Stimulated activated naive CD8-positive, alpha-beta T cell treated with anti-CD3 and anti-CD28 coated beads, Interleukin-15, Interleukin-2, amounts not matched to agents 100 ng/mL and 50 ng/mL, for 24 hours (primary cell): ENCODE results near the gene TUT1.
A peak's percentile ranks its signal among the peaks of the same experiment; 100 is the strongest.

Experiments used
- H3K27ac Mint-ChIP-seq: one replicate; pipeline ENCODE4 v1.8.0; 2021; ENCODE audit warnings: mild to moderate bottlenecking, mixed read lengths
- H3K27me3 Mint-ChIP-seq: one replicate; pipeline ENCODE4 v1.8.0; 2021; ENCODE audit warnings: mixed read lengths
- H3K36me3 Mint-ChIP-seq: one replicate; pipeline ENCODE4 v1.8.0; 2021; ENCODE audit warnings: low read depth, mixed read lengths
- H3K4me1 Mint-ChIP-seq: one replicate; pipeline ENCODE4 v1.8.0; 2021; ENCODE audit warnings: low read depth, mixed read lengths
- H3K4me3 Mint-ChIP-seq: one replicate; pipeline ENCODE4 v1.8.0; 2021; ENCODE audit warnings: mild to moderate bottlenecking, mixed read lengths
- H3K9me3 Mint-ChIP-seq: one replicate; pipeline ENCODE4 v1.8.0; 2021; ENCODE audit warnings: mixed read lengths

Gene TUT1

GRCh38 chr11:62546929-62547625 lies 44.2 kb downstream of the TUT1 start:
- Mint-ChIP-seq H3K4me3 (peak overlapping the region; percentile 66), H3K36me3 (no peaks in the 10 kb centered on the region), H3K27ac (no peak overlapping the region), H3K27me3 (no peaks in the 10 kb centered on the region), H3K9me3 (no peaks in the 10 kb centered on the region), H3K4me1 (peaks cover 81% of the 10 kb centered on the region)

- H3K4me3 Mint-ChIP-seq, result peak within 1 kb of the TSS; percentile 84
- peak within 1 kb of the TSS; percentile 75 for H3K27ac Mint-ChIP-seq
- no peaks in the 10 kb centered on the region for H3K36me3 Mint-ChIP-seq
- no peaks in the 10 kb centered on the region for H3K9me3 Mint-ChIP-seq
- peaks cover 81% of the 10 kb centered on the region for H3K4me1 Mint-ChIP-seq
- H3K27me3 Mint-ChIP-seq, result no peaks in the 10 kb centered on the region
These were observed 44.9 kb downstream of the TUT1 start, which contains the start of gene AHNAK for GRCh38 chr11:62546244-62546928. Gene AHNAK, minus strand, starts transcription at chr11:62546806. Its CDS starts 10,708 bp downstream, at chr11:62536098.

- Mint-ChIP-seq H3K27me3 (no peaks in the 10 kb centered on the region), H3K27ac (peak overlapping the region; percentile 75), H3K4me3 (peak overlapping the region; percentile 84), H3K9me3 (no peaks in the 10 kb centered on the region), H3K4me1 (peaks cover 81% of the 10 kb centered on the region), H3K36me3 (no peaks in the 10 kb centered on the region)
These were observed 45.7 kb downstream of the TUT1 start for GRCh38 chr11:62545437-62546243.

DNA sequence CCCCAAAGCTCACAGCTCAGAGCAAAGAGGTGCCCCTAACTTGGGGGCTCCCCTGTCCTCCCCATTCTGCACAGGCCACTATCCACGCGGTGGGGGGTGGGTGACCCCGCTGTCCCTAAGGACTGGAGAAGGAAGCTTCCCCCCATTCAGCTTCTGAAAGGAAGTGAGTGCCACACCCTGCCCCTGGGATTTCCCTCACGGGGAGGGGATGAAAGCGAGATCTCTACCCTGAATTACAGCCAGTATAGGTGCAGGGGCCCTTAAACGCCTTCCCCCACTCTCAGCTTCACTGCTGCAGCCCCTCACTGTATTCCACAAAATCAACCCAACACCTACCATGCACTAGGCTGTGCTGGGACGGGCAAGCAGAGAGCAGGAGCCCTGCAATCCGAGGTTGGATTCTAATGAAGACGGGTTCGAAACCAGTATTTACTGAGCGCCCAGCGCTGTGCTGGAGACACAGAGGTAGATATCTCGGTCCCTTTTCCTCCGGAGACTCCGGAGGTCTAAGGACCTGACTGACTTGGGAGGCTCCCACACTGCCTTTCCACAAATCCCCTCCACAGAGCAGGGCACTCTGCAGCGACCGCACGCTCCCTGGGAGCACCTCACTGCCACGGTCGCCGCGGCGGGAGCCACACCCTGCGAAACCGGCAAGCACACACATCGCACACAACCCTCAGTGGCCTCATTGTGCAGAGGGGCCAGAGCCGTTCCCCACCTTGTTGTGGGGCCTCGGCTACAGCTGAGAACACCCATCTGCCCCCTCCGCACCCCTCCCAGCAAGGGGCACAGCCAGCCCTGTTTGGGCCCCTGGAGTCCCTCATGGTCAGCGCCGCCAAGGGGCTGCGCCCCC lies 46.5 kb downstream of the TUT1 start:
- Mint-ChIP-seq H3K9me3 (no peaks in the 10 kb centered on the region), H3K27ac (peak overlapping the region; percentile 75), H3K27me3 (no peaks in the 10 kb centered on the region), H3K4me3 (peak overlapping the region; percentile 84), H3K4me1 (peaks cover 82% of the 10 kb centered on the region), H3K36me3 (no peaks in the 10 kb centered on the region)

- Mint-ChIP-seq H3K4me3 (peak overlapping the region; percentile 84), H3K4me1 (peaks cover 88% of the 10 kb centered on the region)
These were observed 47.5 kb downstream of the TUT1 start for GRCh38 chr11:62543680-62544444.

DNA sequence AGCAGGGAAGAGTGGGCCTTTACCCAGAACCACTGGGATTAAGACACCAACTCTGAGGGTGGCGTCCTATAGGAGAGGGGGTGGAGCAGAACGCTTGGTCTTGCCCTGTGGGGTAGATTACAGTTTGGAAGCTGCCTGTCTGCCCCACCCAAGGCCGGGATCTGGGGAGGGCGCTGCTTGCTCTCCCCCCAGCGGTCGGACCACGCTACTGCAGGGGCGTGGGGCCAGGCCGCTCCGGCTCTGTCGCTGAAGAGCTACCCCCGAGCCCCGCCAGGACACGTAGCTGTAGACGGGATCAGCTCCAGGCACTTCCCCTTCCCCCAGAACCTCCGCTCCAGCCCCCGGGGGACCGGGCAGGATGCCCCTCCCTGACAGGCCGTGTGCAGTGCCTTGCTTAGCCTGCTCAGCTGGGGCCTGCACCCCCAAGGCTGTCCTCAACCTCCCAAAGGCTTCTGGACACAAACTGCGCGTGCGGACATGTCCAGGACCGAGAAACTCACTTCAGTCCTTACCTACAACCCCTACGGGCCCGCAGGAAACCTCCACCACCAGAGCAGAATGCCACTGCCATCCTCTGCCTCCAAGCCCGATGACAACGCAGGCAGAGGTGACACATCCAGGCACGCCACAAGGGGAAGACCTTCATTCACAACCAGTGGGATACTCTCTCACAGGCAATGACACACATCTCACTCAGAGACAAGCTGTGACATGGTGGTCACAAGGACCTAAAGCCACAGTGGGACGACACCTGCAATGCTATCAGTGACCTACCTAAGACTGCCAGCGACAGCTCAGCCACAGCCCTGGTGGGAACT lies 48.4 kb downstream of the TUT1 start:
- Mint-ChIP-seq H3K4me1 (peaks cover 89% of the 10 kb centered on the region), H3K9me3 (no peaks in the 10 kb centered on the region), H3K4me3 (peak overlapping the region; percentile 84), H3K27me3 (no peaks in the 10 kb centered on the region), H3K36me3 (no peaks in the 10 kb centered on the region), H3K27ac (peak overlapping the region; percentile 55)

More at GRCh38 chr11:62543680-62544444, 47.5 kb downstream of the TUT1 start:
- H3K27me3 Mint-ChIP-seq, result no peaks in the 10 kb centered on the region
- H3K27ac Mint-ChIP-seq, result peak overlapping the region; percentile 75
- H3K36me3 Mint-ChIP-seq, result no peaks in the 10 kb centered on the region
- H3K9me3 Mint-ChIP-seq, result no peaks in the 10 kb centered on the region

- peaks cover 84% of the 10 kb centered on the region for H3K4me1 Mint-ChIP-seq
These were observed 49.1 kb downstream of the TUT1 start for GRCh38 chr11:62542111-62542745.

GRCh38 chr11:62540804-62541701 lies 50.3 kb downstream of the TUT1 start:
- Mint-ChIP-seq H3K4me3 (peak overlapping the region; percentile 46), H3K4me1 (peaks cover 78% of the 10 kb centered on the region), H3K9me3 (no peaks in the 10 kb centered on the region), H3K36me3 (no peaks in the 10 kb centered on the region), H3K27ac (peak overlapping the region; percentile 76), H3K27me3 (no peaks in the 10 kb centered on the region)

More at GRCh38 chr11:62542111-62542745, 49.1 kb downstream of the TUT1 start:
- no peaks in the 10 kb centered on the region for H3K27me3 Mint-ChIP-seq
- H3K9me3 Mint-ChIP-seq, result no peaks in the 10 kb centered on the region
- peak overlapping the region; percentile 76 for H3K27ac Mint-ChIP-seq
- H3K4me3 Mint-ChIP-seq, result peak overlapping the region; percentile 84
- H3K36me3 Mint-ChIP-seq, result no peaks in the 10 kb centered on the region

- peaks cover 7% of the 10 kb centered on the region for H3K36me3 Mint-ChIP-seq
- peaks cover 65% of the 10 kb centered on the region for H3K4me1 Mint-ChIP-seq
- H3K4me3 Mint-ChIP-seq, result peak overlapping the region; percentile 49
- H3K27ac Mint-ChIP-seq, result peak overlapping the region; percentile 70
- H3K9me3 Mint-ChIP-seq, result no peaks in the 10 kb centered on the region
- H3K27me3 Mint-ChIP-seq, result no peaks in the 10 kb centered on the region
These were observed 51.9 kb downstream of the TUT1 start for GRCh38 chr11:62539238-62539925.

DNA sequence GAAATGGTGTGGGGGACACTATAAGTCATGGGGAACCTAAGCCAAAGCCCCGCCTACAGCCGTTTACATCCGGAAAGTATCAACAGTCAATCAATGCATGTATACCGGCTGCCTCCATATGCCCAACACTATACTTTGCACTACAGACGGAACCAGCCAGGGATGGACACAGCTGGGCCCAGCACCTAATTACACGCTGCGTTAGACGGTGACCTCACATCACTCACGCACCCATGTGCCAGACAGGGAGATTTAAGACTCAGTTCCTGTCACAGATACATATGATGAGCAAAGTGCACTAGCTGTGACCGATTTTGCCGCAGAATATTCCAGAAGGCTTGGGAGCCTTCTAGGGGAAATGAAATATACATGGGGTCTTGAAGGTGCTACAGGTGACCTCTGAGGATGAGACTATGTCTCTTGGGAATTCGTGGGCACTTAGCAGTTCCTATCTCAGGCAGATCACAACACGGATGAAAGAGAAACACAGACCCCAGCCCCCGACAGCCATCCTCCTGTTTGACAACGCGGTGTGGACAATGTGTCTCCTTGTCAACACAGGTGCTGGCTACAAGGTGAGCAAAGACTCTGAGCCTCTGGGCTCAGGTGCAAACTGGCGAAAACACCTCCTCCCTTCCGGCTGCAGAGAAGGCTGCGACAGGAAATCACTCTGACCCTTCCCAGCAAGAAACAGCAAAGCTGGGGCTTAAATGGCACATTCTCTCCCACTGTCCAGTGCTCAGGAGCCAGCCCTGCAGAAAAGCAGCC lies 52.7 kb downstream of the TUT1 start:
- Mint-ChIP-seq H3K36me3 (peaks cover 12% of the 10 kb centered on the region), H3K4me1 (peaks cover 58% of the 10 kb centered on the region), H3K27ac (peak overlapping the region; percentile 70), H3K9me3 (no peaks in the 10 kb centered on the region), H3K4me3 (peak overlapping the region; percentile 49), H3K27me3 (no peaks in the 10 kb centered on the region)
